Gastrocnemius medialis (tissue), 4 donors: ENCODE data around the gene ZIC5. TPM values are rescaled to one million over a fixed set of nuclear protein-coding genes. Genes with fewer than 3 reads are reported as not detected.

Source experiments
- ATAC-seq, 2 donors: fragments of 150-250 bp; one replicate each; pipeline ENCODE4 v1.9.1; 2016
- DNase-seq, 2 donors: peaks; one replicate each; pipeline ENCODE4 v3.0.0-alpha.2; 2019
- H3K27ac ChIP-seq, 4 donors: fragments of 200-600 bp; sonication (generic); 1 replicate in 1 of 4; 2 replicates in 3 of 4; pipeline ENCODE4 v1.5.1; 2016 to 2018; ENCODE audit warnings: mild to moderate bottlenecking in 2 of 4, moderate library complexity in 1 of 4
- H3K27me3 ChIP-seq, 3 donors: fragments of 200-600 bp; sonication (generic) in 2 of 3; 1 replicate in 1 of 3; 2 replicates in 2 of 3; pipeline versions ENCODE4 v1.5.1 to v1.6.0; 2016 to 2019; ENCODE audit warnings: mild to moderate bottlenecking in 1 of 3, moderate library complexity in 1 of 3
- H3K36me3 ChIP-seq, 2 donors: fragments of 200-600 bp; sonication (generic) in 1 of 2; one replicate each; pipeline ENCODE4 v1.5.1; 2017 to 2018
- H3K4me1 ChIP-seq, 2 donors: fragments of 200-600 bp; sonication (generic) in 1 of 2; one replicate each; pipeline ENCODE4 v1.5.1; 2016 to 2017; ENCODE audit warnings: mild to moderate bottlenecking in 2 of 2
- H3K4me3 ChIP-seq, 4 donors: fragments of 200-600 bp; sonication (generic) in 3 of 4; 1 replicate in 1 of 4; 2 replicates in 3 of 4; pipeline ENCODE4 v1.5.1; 2016 to 2019; ENCODE audit warnings: mild to moderate bottlenecking in 2 of 4
- H3K9me3 ChIP-seq, 3 donors: fragments of 200-600 bp; sonication (generic) in 2 of 3; 1 replicate in 1 of 3; 2 replicates in 2 of 3; pipeline ENCODE4 v1.5.1; 2016 to 2019
- CTCF ChIP-seq, 5 experiments: fragments of 450-650 bp in 3 of 5; fragments of 200-600 bp in 2 of 5; sonication (generic) in 2 of 5; IDR thresholded peaks in 4 of 5; conservative IDR thresholded peaks in 1 of 5; 1 replicate in 4 of 5; 2 replicates in 1 of 5; pipeline ENCODE4 v1.5.1; 2016 to 2019; ENCODE audit warnings: antibody characterized with exemption in 5 of 5, mild to moderate bottlenecking in 3 of 5, moderate library complexity in 3 of 5
- POLR2A ChIP-seq, 2 donors: fragments of 450-650 bp; IDR thresholded peaks; one replicate each; pipeline ENCODE4 v1.6.1; 2017; ENCODE audit warnings: antibody characterized with exemption in 2 of 2, mild to moderate bottlenecking in 2 of 2, moderate library complexity in 2 of 2
- in situ Hi-C, 4 donors: fragments of 200-750 bp; cut with MboI; loops; one replicate each; pipeline versions ENCODE4 v1.15.0 to v1.8.0; 2017; ENCODE audit warnings: low sequenced_read_pairs in 4 of 4
- intact Hi-C: fragments of 100-400 bp; cut with DNase I; formaldehyde crosslinking; loops from one replicate; pipeline ENCODE4 v1.15.1; 2023; ENCODE audit warnings: low total_unique reads
- total RNA-seq, 4 donors: library from RNA; depleted of rRNA; stranded (reverse); fragments of >200 nt; gene quantifications; one replicate each; pipeline versions ENCODE4 v1.1.0 to v1.2.3, GENCODE V29; 2016

Gene ZIC5
- total RNA-seq, 4 donors from 2014 or later: not detected

DNA sequence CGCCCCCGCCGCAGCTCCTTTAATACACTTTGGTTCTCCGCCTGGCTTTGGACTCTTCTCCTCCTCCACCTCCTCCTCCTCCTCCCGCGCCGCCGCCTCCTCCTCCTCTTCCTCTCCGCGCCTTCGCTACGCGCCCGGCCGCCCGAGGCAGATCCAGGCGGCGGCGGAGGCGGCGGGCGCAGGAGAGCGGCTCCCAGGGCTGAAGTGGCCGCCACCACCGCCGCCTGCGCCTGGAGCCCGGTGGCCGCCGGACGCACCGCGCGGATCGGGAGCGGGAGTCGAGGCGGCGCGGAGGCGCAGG, 10.1 kb upstream of the ZIC5 start, which contains the start of gene ZIC2:
Gene ZIC2 (plus strand): TSS at position 50 of the 301 bp plus-strand sequence. CDS start 281 bp downstream, outside the sequence.
- Histone ChIP-seq H3K36me3 (no peaks in the 10 kb centered on the region), H3K4me1 (peaks cover 13 to 24% of the 10 kb centered on the region in 2 donors), H3K27ac (no peak within 1 kb of the TSS), H3K27me3 (peaks cover 88 to 92% (median 90%) of the 10 kb centered on the region in 3 donors), H3K4me3 (peak within 1 kb of the TSS; percentile 51 to 62 (median 54)), H3K9me3 (no peaks in the 10 kb centered on the region)
- in situ Hi-C loops (no loop called here), intact Hi-C loops (loop anchor here (10.0 kb wide), 1 partner anchor 327 kb away; no protein-coding TSS in a partner anchor)
- no peak for DNase-seq
- ATAC-seq: peak in 1 of 2 donors; percentile 35
- TF ChIP-seq CTCF (IDR thresholded peaks at IDR 0.05 in 4 of 5, conservative IDR thresholded peaks at IDR 0.05 in 1 of 5): no peak
- TF ChIP-seq POLR2A (IDR thresholded peaks at IDR 0.05): no peak

DNA sequence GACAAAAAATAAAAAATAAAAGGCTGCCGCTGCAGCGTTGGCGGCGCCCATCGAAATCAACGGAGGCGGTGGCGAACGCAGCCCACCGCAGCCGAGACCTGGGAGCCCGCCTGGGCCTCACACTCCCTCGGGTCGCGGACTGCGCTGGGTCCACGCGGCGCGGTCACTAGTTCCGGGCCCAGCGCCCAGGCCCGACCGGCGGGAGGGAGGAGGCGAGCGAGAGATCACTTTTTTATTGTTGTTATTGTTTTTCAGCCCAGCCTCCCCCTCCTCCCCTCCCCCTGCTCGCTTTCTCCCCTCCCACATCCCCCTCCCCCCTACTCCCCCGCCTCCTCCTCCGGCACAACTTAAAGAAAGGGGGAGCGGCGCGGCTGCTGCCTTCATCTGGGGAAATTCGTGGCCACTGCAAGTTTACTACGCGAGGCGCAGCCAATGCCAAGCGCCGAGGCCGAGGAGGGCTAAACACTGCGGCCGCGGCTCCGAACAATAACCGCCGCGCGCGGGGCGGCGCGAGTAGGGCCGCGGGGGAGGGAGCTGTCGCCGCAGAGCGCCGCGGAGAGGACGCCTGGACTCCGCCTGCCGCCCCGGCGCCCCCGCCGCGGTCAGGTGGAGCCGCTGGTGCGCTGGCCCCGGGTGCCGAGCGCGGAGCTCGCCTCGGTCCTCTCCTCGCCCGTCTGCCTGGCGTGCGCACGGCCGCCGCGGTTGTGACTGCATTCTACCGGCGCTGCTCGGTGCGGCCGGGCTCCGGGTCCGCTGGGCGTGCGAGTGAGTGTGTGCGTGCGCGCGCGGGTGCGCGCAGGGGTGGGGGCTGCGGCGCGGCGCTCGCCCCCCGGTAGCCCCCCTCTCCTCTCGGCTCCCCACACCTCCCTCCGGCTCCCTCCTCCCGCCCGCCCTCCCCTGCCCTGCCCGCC, 9.5 kb upstream of the ZIC5 start:
- intact Hi-C loops (loop anchor here (10.0 kb wide), 1 partner anchor 326 kb away; no protein-coding TSS in a partner anchor), in situ Hi-C loops (no loop called here)
- ATAC-seq (peak; percentile 18 to 24), DNase-seq (no peak)
- no peak for TF ChIP-seq POLR2A (IDR thresholded peaks at IDR 0.05)
- peak overlapping the region; percentile 51 to 62 (median 54) for H3K4me3 ChIP-seq
- H3K4me1 ChIP-seq: peaks cover 13 to 24% of the 10 kb centered on the region in 2 donors
- no peaks in the 10 kb centered on the region for H3K36me3 ChIP-seq
- H3K27me3 ChIP-seq: peaks cover 88 to 92% (median 90%) of the 10 kb centered on the region in 3 donors
- H3K27ac ChIP-seq: no peak overlapping the region
- H3K9me3 ChIP-seq: no peaks in the 10 kb centered on the region

DNA sequence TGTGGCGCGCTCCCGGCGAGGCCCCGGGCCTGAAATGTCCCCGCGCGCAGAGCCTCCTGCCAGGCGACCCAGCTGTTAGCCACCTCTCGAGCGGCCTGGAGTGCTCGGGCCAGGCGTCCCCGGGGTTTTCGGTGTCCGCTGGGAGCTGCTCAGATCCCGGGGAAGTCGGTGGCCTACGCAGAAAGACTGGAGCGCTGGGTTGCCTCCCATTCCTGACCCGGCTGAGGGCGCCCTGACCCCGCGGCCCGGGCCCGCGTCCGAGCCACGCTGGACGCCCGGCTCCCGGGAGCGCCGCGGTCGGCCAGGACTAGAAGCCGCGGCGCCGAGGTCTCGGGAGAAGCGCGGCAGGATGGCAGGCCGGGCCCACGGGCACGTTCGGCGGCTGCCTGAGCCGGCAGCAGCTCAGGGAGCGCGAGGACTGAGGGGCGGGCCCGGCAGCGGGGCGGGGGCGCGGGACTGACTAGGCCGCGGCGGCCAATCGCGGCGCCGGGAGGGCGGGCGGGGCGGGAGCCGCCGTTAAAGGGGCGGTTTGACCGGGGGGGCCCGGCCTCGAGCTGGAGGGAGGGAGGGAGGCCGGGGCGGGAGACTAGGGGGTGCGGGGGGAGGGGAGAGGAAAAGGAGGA, 8.7 kb upstream of the ZIC5 start:
- TF ChIP-seq CTCF (IDR thresholded peaks at IDR 0.05 in 4 of 5, conservative IDR thresholded peaks at IDR 0.05 in 1 of 5): no peak
- no peak for TF ChIP-seq POLR2A (IDR thresholded peaks at IDR 0.05)
- peaks cover 89 to 94% (median 91%) of the 10 kb centered on the region in 3 donors for H3K27me3 ChIP-seq
- H3K4me3 ChIP-seq: peak overlapping the region; percentile 51 to 62 (median 54)
- peak; percentile 17 to 31 for DNase-seq
- no peak overlapping the region for H3K27ac ChIP-seq
- peaks cover 13 to 24% of the 10 kb centered on the region in 2 donors for H3K4me1 ChIP-seq
- H3K36me3 ChIP-seq: no peaks in the 10 kb centered on the region
- in situ Hi-C loops (no loop called here), intact Hi-C loops (loop anchor here (10.0 kb wide), 1 partner anchor 326 kb away; no protein-coding TSS in a partner anchor)
- ATAC-seq: peak; percentile 57 to 72
- no peaks in the 10 kb centered on the region for H3K9me3 ChIP-seq

GRCh38 chr13:99979453-99980200, 8.1 kb upstream of the ZIC5 start:
- no peak for ATAC-seq
- H3K27me3 ChIP-seq: peaks cover 90 to 95% (median 92%) of the 10 kb centered on the region in 3 donors

More at GRCh38 chr13:99979453-99980200, 8.1 kb upstream of the ZIC5 start:
- TF ChIP-seq CTCF (IDR thresholded peaks at IDR 0.05 in 4 of 5, conservative IDR thresholded peaks at IDR 0.05 in 1 of 5) (no peak), POLR2A (IDR thresholded peaks at IDR 0.05) (no peak)
- Histone ChIP-seq H3K36me3 (no peaks in the 10 kb centered on the region), H3K4me1 (peaks cover 13 to 24% of the 10 kb centered on the region in 2 donors), H3K4me3 (peak overlapping the region; percentile 51 to 62 (median 54)), H3K27ac (no peak overlapping the region), H3K9me3 (no peaks in the 10 kb centered on the region)
- in situ Hi-C loops (no loop called here), intact Hi-C loops (loop anchor here (10.0 kb wide), 1 partner anchor 325 kb away; no protein-coding TSS in a partner anchor)
- DNase-seq: no peak
